HG02885 (cell line): ENCODE data around the gene RAB6B.
"Not testable (repeated sequence)": the region's sequence is repeated elsewhere in the genome, so short reads cannot be mapped to it uniquely, and the experiment has no call there.

Experiments
- ATAC-seq: cut with Tn5 transposase; IDR thresholded peaks from one replicate; pipeline ENCODE4 v1.9.1; 2021; ENCODE audit warnings: mild to moderate bottlenecking; ENCODE audit not compliant: unreplicated experiment, poor library complexity

Gene RAB6B

GRCh38 chr3:133780756-133781155 is 114.9 kb downstream of the RAB6B start:
- ATAC-seq: not testable (repeated sequence)

DNA sequence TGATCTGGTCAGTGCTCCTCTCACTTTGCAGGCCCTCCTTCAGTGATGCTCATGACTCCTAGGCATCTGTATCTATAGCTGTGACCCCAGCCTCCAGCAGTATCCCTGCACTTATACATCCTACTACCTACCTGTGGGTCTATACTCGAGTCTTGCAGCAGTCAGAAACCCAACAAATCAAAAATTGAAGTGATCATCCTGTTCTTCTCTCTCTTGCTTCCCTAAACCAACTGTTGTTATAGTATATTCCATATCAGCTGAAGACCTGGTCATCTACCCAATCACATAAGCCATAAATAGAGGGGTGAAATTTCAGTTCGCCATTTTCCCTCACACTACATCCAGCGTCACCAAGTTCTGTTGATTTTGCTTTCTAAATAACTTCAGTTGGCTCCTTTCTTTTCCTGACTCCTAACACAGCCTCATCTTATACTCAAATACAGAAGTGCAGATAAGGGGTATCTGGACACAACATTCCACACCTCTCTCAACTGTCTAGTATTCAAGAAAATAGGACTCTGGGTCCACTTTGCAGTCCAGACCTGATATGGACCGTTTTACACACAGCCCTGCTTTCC is 116.0 kb downstream of the RAB6B start:
- no peak for ATAC-seq

DNA sequence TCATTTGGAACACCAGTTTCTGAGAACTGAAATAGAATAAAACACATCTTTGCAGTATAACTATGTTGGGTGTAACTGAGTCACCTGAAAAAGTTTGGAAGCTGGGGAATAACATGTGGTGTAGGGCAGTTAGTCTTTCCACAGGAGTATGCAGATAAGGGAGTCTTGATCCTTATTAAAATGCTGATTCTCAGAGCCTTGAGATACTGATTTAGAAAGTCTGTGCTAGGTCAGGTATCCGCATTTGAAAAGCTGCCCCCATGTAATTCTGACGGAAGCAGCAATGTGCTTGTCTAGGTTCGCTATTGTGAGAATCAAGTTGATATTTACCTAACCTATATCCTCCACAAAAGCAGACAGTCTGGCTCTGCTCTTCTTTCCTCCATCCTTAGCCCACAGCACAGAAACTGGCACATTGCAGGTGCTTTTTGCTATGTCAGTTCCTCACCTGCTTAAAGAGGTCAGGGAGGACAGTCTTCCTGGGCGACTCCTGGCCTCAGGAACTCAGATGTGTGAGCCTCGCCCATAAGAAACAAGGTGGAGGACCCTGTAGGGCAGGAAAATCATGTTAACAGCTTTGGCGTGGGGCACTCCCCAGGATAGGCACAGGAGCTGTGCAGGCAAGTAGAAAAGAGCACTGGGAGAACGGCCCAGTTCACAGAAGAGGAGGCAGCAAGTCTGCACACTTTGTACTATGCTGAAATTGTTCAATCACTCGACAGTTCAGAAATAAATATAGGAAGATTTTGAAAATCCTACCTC is 117.7 kb downstream of the RAB6B start:
- no peak for ATAC-seq

- no peak for ATAC-seq
Observed at GRCh38 chr3:133776794-133777438, 118.8 kb downstream of the RAB6B start.

DNA sequence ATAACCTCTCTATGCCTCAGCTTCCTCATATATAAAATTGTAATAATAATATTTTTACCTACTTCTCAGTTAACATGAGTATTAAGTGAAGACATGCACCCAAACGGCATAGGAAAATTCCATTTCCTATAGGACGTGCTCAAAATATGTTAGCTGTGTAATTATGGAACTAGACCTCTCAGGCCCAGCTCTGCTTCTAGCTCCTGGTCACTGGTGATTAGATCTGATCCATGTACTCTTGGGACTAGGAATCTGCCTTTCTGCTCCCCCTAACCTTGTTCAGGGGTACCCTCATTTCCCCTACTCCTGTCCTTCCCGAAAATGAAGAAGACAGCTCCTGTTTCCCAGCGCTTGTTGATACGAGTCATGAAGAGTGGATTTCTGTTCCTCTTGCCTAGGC is 119.8 kb downstream of the RAB6B start:
- ATAC-seq: no peak

GRCh38 chr3:133775309-133775708 is 120.4 kb downstream of the RAB6B start:
- ATAC-seq: no peak
